Measurements from ENCODE around the gene GPR137B.

DNA sequence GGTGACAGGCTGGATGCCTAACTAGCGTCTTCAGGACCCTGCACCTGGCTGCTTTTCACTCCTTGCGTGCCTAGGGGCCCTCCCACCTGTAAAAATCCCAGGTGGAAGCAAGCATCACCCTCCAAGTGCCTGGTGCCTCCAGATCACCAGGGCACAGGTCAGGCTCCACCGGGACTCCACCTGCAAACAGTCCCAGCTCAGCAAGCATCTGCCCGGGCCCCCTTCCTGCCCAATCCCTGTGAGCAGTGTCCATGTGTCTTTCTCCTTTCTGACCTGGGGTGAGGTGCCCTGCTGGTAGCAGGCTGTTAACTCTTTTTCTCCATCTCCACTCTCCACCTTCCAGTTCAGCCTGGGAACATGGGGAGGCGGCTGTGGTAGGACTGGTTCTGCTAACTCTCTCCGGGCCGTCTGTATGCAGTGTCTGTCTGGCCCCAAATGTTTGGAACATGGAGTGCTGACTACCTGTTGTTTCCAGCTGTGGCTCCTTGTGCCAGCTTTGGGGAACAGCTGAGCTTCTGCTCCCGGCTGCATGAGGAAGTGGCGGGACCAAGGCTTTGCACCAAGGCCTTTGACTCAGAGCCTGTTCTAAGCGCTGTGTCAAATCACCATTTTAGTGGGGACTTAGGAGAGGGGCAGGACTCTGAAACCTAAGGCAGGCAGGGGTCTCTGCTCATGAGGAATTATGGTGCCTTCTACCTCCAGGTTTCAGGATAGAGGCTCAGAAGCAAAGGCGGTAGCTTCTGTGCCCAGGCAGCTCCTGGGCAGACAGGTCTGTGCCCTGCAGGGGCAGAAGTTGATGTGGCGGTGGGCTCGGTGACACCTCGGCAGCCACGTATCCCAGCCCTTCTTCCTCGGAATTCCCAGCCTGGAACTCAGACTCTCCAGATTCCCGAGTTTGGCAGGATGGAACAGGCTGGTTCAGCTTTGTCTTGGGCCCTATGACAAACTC lies 5.5 kb downstream of the GPR137B start:
- TF ChIP-seq, protein P1, sequence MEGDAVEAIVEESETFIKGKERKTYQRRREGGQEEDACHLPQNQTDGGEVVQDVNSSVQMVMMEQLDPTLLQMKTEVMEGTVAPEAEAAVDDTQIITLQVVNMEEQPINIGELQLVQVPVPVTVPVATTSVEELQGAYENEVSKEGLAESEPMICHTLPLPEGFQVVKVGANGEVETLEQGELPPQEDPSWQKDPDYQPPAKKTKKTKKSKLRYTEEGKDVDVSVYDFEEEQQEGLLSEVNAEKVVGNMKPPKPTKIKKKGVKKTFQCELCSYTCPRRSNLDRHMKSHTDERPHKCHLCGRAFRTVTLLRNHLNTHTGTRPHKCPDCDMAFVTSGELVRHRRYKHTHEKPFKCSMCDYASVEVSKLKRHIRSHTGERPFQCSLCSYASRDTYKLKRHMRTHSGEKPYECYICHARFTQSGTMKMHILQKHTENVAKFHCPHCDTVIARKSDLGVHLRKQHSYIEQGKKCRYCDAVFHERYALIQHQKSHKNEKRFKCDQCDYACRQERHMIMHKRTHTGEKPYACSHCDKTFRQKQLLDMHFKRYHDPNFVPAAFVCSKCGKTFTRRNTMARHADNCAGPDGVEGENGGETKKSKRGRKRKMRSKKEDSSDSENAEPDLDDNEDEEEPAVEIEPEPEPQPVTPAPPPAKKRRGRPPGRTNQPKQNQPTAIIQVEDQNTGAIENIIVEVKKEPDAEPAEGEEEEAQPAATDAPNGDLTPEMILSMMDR (conservative IDR thresholded peaks at IDR 0.05 in 1 of 2, IDR thresholded peaks at IDR 0.05 in 1 of 2; ENCODE audit: low read depth in 1 of 2, low read length in 2 of 2) = no peak
- TF ChIP-seq EZH2 (IDR thresholded peaks at IDR 0.05; ENCODE audit: low read length, missing control alignments) = no peak

Data from fibroblast of lung (primary cell).